Osteocyte (in vitro differentiated cells): Measurements from ENCODE around the gene CORO7. TPM values are rescaled to one million over a fixed set of nuclear protein-coding genes. Genes with fewer than 3 reads are reported as not detected.
"Not testable (repeated sequence)": the region's sequence is repeated elsewhere in the genome, so short reads cannot be mapped to it uniquely, and the experiment has no call there.

Experiments
- DNase-seq: peaks from one replicate; pipeline ENCODE4 v3.0.0; 2021; ENCODE audit warnings: mixed read lengths; ENCODE audit not compliant: unreplicated experiment; ENCODE audit errors: extremely low spot score
- H3K27ac Mint-ChIP-seq: one replicate; pipeline ENCODE4 v1.8.0; 2021; ENCODE audit warnings: mild to moderate bottlenecking, mixed read lengths; ENCODE audit not compliant: unreplicated experiment
- H3K27me3 Mint-ChIP-seq: one replicate; pipeline ENCODE4 v1.8.0; 2021; ENCODE audit warnings: mixed read lengths; ENCODE audit not compliant: unreplicated experiment
- H3K36me3 Mint-ChIP-seq: one replicate; pipeline ENCODE4 v1.8.0; 2021; ENCODE audit warnings: mixed read lengths; ENCODE audit not compliant: unreplicated experiment
- H3K4me1 Mint-ChIP-seq: one replicate; pipeline ENCODE4 v1.8.0; 2021; ENCODE audit warnings: mixed read lengths; ENCODE audit not compliant: unreplicated experiment
- H3K4me3 Mint-ChIP-seq: one replicate; pipeline ENCODE4 v1.8.0; 2021; ENCODE audit warnings: mild to moderate bottlenecking, moderate library complexity, mixed read lengths; ENCODE audit not compliant: unreplicated experiment
- H3K9me3 Mint-ChIP-seq: one replicate; pipeline ENCODE4 v1.8.0; 2021; ENCODE audit warnings: mixed read lengths; ENCODE audit not compliant: unreplicated experiment
- CTCF ChIP-seq: fragments of 200-600 bp; sonication (generic); IDR thresholded peaks from 2 replicates; pipeline ENCODE4 v1.5.0; 2021; ENCODE audit warnings: antibody characterized with exemption, mild to moderate bottlenecking, moderate library complexity
- total RNA-seq: library from RNA; stranded (reverse); gene quantifications from 2 replicates; pipeline ENCODE4 v1.2.1, GENCODE V29; 2021

CORO7 gene
- total RNA-seq, 1 donor from 2014 or later = 40.1 TPM

GRCh38 chr16:4345836-4346781 is 70.3 kb downstream of the CORO7 start:
- no peak for TF ChIP-seq CTCF
- DNase-seq = no peak
- H3K4me3 Mint-ChIP-seq = no peak overlapping the region
- no peak overlapping the region for H3K27ac Mint-ChIP-seq
- no peaks in the 10 kb centered on the region for H3K36me3 Mint-ChIP-seq
- no peaks in the 10 kb centered on the region for H3K9me3 Mint-ChIP-seq
- H3K27me3 Mint-ChIP-seq = no peaks in the 10 kb centered on the region
- H3K4me1 Mint-ChIP-seq = peaks cover 10% of the 10 kb centered on the region

DNA sequence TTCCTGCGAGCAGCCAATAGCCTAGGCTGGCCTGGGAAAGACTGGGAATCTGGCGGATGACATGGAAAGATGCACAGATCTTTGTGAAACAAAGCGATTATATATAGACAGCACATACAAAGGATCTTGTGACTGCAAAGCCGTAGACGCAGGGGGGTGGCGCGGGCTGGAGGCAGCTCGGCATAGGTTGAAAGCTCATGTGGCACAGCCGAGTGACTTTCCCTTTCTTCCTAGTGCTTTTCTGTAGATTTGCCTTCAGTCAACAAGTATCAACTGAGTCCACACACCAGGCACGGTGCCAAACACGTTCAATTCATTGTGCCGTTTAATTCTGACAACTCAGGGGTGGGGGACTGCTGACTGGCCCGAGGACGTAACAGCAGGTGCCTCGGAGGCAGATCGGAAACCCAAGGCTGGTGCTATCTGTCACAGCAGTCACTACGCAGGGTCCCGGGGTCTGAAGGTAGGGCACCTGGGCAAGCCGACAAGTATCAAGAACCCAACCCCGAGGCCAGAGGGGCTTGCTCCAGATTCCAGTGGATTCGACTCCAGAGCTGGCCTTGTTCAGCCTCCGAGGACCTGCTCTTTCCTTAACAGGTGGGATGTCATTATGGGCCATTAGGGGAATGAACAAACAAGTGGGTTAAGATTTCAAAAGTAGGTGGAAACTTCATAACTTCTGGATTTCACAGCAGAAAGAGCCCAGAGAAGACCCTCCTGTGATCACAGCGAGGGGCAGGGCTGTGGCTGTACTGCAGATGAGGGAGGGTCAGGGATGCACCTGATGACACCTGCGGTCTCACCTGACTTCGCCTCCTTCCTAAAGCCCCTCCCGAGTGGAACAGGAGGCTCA is 71.2 kb downstream of the CORO7 start:
- Mint-ChIP-seq H3K27me3 (no peaks in the 10 kb centered on the region), H3K4me3 (no peak overlapping the region), H3K27ac (peak overlapping the region; percentile 31), H3K36me3 (no peaks in the 10 kb centered on the region), H3K4me1 (peaks cover 8% of the 10 kb centered on the region), H3K9me3 (no peaks in the 10 kb centered on the region)
- TF ChIP-seq CTCF = no peak
- DNase-seq = no peak

GRCh38 chr16:4344300-4344982 is 72.0 kb downstream of the CORO7 start:
- not testable (repeated sequence) for DNase-seq, H3K27me3 Mint-ChIP-seq, H3K36me3 Mint-ChIP-seq, H3K4me3 Mint-ChIP-seq, H3K9me3 Mint-ChIP-seq
- peaks cover 16% of the 10 kb centered on the region for H3K4me1 Mint-ChIP-seq
- H3K27ac Mint-ChIP-seq = peak overlapping the region; percentile 31

DNA sequence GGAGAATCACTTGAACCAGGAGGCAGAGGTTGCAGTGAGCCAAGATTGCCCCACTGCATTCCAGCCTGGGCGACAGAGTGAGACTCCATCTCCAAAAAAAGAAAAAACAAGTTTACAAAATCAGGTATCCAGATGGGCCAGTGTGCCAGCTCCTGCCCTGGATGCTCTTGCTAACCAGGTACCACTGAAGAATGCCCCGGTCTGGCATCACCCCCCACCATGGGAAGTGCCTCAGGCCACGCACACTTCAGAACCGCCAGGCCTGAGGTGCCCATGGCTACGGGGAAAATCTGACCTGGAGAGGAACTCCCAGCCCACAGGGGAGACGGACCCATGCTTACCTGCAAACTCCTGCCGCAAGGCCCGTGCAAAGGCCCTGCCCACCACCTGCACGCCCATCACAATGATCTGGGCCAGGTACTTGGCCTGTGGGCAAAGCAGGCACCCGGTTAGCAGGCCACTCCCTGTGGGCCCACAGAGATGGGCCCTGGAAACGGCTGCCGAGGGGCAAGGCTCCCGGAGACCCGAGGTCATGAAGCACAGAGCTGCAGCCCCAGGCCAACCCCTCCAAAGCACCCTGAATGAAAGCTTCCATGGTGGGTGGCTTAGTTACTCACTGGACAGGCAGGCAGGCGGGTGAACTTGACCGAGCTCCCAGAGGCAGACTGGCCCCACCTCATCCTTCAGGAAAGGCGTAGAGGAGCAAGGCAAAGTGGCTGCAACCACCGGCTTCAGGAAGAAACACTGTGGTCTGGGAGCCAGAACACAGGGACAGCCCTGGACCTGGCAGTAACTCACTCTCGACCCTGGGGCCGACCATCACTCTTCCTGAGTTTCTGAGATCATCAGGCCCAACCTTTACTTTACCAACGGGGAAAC is 73.3 kb downstream of the CORO7 start:
- DNase-seq = no peak
- Mint-ChIP-seq H3K4me1 (peaks cover 15% of the 10 kb centered on the region), H3K27me3 (no peaks in the 10 kb centered on the region), H3K27ac (peak overlapping the region; percentile 67), H3K36me3 (no peaks in the 10 kb centered on the region), H3K9me3 (no peaks in the 10 kb centered on the region), H3K4me3 (no peak overlapping the region)
- no peak for TF ChIP-seq CTCF

- H3K36me3 Mint-ChIP-seq = no peaks in the 10 kb centered on the region
- TF ChIP-seq CTCF = no peak
- peaks cover 14% of the 10 kb centered on the region for H3K4me1 Mint-ChIP-seq
- DNase-seq = no peak
- H3K27me3 Mint-ChIP-seq = no peaks in the 10 kb centered on the region
- no peaks in the 10 kb centered on the region for H3K9me3 Mint-ChIP-seq
- H3K4me3 Mint-ChIP-seq = no peak overlapping the region
- H3K27ac Mint-ChIP-seq = no peak overlapping the region
Measured at GRCh38 chr16:4341250-4341649, 75.1 kb downstream of the CORO7 start.
